HG02852 (cell line): ENCODE measurements around the gene CCNY.
"Not testable (repeated sequence)": the region's sequence is repeated elsewhere in the genome, so short reads cannot be mapped to it uniquely, and the experiment has no call there.

Experiments
- ATAC-seq: cut with Tn5 transposase; IDR thresholded peaks from one replicate; pipeline ENCODE4 v1.9.1; 2021; ENCODE audit warnings: mild to moderate bottlenecking, moderate library complexity; ENCODE audit not compliant: unreplicated experiment

CCNY gene

DNA sequence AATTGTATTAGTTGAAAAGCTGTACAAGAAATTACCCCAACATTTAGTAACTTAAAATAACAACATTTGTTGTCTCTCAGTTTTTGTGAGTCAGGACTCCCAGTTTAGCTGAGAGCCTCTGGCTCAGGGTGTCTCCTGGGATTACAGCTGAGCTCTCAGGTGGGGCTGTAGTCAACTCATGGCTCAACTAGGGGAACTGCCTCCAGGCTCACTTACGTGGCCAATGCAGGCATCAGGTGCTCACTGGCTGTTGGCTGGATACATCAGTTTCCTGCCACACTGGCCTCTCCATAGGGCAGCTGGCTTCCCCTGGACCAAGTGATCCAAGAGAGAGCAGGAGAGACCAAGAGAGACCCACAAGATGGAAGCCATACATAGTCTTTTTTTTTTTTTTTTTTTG lies 17.5 kb downstream of the CCNY start:
- no peak for ATAC-seq

GRCh38 chr10:35354257-35354656 lies 17.9 kb downstream of the CCNY start:
- not testable (repeated sequence) for ATAC-seq

GRCh38 chr10:35355971-35356724 lies 19.8 kb downstream of the CCNY start:
- ATAC-seq = peak; percentile 71

DNA sequence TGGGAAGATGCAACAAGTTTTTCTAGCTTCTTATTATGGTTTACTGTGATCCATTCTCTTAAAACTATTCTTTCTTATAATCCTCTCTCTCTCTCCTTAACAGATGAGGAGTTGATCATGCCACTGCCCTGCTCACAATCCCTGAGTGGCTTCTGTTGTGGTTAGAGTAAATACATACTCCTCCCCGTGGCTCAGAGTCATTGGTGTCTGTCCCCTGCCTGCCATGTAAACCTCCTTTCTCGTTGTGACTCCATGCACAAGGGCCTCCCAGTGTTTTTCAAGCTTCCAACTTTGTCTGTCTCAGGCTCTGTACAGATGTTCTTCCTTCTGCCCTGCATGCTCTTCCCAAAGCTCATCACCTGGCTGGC lies 20.4 kb downstream of the CCNY start:
- ATAC-seq = peak; percentile 34

- no peak for ATAC-seq
Measured at GRCh38 chr10:35359056-35359455, 22.7 kb downstream of the CCNY start.

GRCh38 chr10:35359873-35360272 lies 23.6 kb downstream of the CCNY start:
- no peak for ATAC-seq

DNA sequence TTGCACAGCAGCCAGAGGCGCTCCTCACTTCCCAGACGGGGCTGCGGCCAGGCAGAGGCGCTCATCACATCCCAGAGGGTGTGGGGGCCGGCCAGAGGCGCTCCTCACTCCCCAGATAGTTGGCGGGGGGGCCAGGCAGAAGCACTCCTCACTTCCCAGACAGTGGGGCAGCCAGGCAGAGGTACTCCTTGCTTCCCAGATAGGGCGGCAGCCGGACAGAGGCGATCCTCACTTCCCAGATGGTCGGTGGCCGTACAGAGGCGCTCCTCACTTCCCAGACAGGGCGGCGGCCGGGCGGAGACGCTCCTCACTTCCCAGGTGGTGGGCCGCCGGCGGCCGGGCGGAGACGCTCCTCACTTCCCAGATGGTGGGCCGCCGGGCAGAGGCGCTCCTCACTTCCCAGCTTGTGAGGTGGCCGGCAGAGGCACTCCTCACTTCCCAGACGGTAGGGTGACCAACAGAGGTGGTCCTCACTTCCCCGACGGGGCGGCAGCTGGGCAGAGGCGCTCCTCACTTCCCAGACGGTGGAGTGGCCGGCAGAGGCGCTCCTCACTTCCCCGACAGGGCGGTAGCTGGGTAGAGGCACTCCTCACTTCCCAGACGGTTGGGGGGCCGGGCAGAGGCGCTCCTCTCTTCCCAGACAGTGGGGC lies 26.5 kb downstream of the CCNY start:
- no peak for ATAC-seq

- no peak for ATAC-seq
Measured at GRCh38 chr10:35363587-35363986, 27.3 kb downstream of the CCNY start.

GRCh38 chr10:35364808-35365207 lies 28.5 kb downstream of the CCNY start:
- ATAC-seq = no peak

DNA sequence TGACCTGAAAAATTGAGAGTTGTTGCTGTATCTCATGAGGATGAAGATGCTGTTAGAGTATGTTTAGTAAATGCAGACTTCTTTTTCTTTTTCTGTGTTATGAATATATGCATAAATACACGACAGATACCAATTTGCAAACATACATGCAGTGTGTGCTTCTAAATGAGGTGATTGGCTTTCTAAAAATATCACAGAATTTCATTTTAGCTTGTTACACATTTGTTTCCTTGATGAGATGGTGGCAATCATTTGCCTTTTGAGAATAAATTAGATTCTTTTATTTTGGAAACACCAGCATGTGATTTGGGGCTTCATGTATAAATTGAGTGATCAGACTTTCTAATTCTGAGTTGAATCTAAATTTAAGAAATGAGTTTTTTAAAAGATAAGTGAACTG lies 29.7 kb downstream of the CCNY start:
- ATAC-seq = no peak

GRCh38 chr10:35367107-35367859 lies 31.0 kb downstream of the CCNY start:
- ATAC-seq = no peak

DNA sequence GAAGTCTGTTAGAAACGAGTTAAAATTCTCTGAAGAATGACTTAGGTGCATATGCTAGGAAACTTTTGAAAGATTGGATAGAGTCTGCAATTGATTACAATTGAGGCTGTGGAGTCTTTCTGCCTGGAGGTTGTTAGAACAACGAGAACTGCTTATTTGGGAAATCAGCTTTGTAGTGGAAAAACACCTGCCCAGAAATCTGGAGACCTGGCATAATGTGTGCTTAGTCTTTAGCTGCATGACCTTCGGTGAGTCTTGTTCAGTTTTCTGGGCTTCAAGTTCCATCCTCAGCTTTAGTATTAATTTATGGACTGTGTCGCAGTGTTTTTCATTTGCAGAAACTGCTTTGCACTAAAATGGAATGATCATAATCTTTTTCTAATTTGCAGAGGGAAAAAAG lies 31.7 kb downstream of the CCNY start:
- no peak for ATAC-seq

- no peak for ATAC-seq
Measured at GRCh38 chr10:35368485-35369048, 32.3 kb downstream of the CCNY start.

- ATAC-seq = no peak
Measured at GRCh38 chr10:35369049-35369611, 32.8 kb downstream of the CCNY start.

DNA sequence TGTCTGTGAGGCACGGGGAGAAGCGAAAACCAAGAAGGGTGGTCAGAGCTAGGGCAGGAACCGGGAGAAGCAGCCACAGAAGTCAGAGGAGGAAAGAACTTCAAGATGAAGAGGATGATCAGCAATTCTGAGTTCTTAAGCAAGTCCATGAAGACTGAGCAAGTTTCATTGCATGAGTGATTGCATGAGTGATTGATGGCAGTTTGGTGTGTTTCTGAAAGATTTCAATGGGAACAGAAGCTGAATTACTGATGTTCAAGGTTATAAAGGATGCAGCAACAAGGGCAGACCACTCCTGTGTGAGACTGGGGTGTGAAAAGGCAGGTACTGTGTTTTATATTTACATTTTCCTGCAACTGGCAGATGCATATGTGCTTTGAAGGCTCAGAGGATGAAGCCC lies 35.4 kb downstream of the CCNY start:
- no peak for ATAC-seq

- ATAC-seq = no peak
Measured at GRCh38 chr10:35372329-35372728, 36.0 kb downstream of the CCNY start.

DNA sequence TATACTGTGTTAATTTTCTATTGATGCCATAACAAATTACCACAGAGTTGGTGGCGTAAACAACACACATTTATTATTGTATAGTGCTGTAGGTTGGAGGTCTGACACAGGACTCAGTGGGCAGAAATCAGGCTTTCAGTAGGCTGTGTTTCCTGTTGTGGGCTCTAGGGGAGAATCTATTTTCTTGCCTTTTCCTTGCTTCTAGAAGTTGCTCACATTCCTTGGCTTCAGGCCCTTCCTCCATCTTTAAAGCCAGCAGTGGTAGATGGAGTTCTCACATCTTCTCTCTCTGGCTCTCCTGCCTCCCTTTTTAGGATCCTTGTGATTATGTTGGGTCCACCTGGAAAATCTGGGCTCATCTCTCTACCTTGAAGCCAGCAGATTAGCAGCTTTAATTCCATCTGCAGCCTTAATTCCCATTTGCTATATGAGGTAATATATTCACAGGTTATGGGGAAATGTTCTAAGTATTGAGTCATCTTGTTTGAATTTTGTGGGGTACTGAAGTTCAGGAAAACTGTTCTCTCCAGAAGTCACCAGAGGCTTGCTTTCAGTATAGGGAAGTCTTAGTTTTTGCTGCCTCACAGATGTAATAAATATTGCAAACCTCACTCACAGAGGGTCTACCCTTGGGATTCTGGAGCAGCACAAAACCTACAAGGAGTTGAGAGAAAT lies 38.9 kb downstream of the CCNY start:
- no peak for ATAC-seq

DNA sequence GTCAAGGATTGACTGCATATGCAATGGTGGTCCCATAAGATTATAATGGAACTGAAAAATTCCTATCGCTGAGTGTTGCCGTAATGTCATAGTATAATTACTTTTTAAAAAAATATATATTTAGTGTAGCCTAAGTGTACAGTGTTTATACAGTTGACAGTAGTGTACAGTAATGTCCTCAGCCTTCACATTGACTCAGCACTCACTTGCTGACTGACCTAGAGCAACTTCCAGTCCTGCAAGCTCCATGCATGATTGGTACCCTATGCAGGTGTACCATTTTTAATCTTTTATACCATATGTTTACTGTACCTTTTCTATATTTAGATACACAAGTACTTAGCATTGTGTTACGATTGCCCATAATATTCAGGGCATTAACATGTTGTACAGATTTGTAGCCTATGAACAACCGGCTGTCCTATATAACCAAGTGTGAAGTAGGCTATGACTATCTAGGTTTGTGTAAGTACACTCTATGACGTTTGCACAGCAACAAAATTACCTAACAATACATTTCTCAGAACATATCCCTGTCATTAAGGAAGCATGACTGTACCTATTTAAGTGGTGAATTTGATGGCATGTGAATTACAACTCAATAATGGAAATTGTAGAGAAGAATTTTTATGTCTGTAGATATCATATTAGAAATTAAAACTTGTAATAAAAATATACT lies 40.9 kb downstream of the CCNY start:
- ATAC-seq = no peak

DNA sequence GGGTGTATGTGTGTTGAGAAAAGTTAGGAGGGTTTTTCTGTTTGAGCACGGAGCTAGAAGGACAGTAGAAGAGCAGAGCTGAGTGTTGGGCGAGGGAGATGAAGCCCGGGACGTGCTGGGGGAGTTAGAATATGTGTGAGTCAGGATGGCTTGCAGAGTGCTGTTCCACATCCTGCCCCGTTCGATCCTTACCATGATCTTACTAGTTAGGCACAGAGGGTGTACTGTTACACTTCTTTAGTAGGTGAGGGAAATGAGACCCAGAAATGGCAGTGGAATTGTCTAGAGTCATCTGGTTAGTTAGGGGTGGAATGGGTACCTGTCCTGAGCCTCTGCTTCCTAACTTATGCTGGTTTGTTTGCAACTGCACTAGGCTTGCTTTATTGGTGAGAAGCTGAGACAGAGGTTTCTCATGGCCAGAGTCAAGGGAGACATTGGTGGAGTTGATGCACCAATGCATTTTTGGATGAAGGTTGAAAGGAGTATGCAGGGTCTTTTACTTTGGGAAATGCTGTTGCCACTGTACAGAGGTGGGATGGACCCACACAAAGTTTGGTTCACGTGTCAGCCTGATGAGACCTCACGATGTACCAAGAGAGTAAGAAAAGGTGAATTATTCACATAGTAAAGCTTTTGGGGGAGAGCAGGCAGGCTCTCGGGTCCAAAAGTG lies 42.4 kb downstream of the CCNY start:
- ATAC-seq = peak; percentile 44
